ENCODE data around the gene FBXL16.

- peak; percentile 73 for TF ChIP-seq CTCF (conservative IDR thresholded peaks at IDR 0.05)
- no peak for TF ChIP-seq EZH2 (IDR thresholded peaks at IDR 0.05; ENCODE audit: low read depth)
Observed at GRCh38 chr16:648071-648780, 57.4 kb downstream of the FBXL16 start.

Measured in PC-9 (cell line).